T47D (cell line): ENCODE measurements around the gene ZNF614.
"Not testable (repeated sequence)": the region's sequence is repeated elsewhere in the genome, so short reads cannot be mapped to it uniquely, and the experiment has no call there.

ENCODE experiments used
- DNase-seq, 2 experiments: peaks; one replicate each; pipeline versions ENCODE4 v3.0.0 to v3.0.0-alpha.2; 2011 to 2012; ENCODE audit warnings: low read depth in 1 of 2, low spot score in 1 of 2
- JUND ChIP-seq: IDR thresholded peaks from 2 replicates; pipeline ENCODE4 v1.6.1; 2012; ENCODE audit warnings: low read depth
- in situ Hi-C: cut with HindIII; loops from 2 replicates; pipeline ENCODE4 v1.10.0; 2016; ENCODE audit warnings: low sequenced_read_pairs, low pct_unique_long_range_greater_than_20kb

ZNF614 gene

GRCh38 chr19:51976852-51977251 lies 51.3 kb downstream of the ZNF614 start:
- in situ Hi-C loops, result no loop called here
- TF ChIP-seq JUND, result no peak
- DNase-seq, result peak in 1 of 2 experiments; percentile 31

DNA sequence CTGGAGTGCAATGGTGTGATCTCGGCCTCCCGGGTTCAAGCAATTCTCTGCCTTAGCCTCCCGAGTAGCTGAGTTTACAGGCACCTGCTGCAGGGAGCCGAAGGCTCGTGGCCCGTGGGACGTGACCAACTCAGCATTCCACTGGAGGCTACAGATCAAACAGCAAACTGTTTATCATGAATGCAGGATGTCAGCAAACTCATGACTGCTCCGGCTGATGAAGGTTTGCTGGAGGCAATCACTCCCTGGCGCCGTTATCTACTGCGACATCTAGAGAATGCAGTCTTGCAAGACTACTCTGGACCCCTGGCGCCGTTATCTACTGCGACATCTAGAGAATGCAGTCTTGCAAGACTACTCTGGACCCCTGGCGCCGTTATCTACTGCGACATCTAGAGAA lies 52.4 kb downstream of the ZNF614 start:
- peak; percentile 60 for TF ChIP-seq JUND
- DNase-seq, result peak in 1 of 2 experiments; percentile 63
- in situ Hi-C loops, result not testable (repeated sequence)

- no peak for TF ChIP-seq JUND
- in situ Hi-C loops, result no loop called here
- DNase-seq, result no peak
These were observed 56.6 kb downstream of the ZNF614 start for GRCh38 chr19:51971624-51972023.

GRCh38 chr19:51970718-51971117 lies 57.5 kb downstream of the ZNF614 start:
- no peak for TF ChIP-seq JUND
- DNase-seq, result no peak
- in situ Hi-C loops, result no loop called here

DNA sequence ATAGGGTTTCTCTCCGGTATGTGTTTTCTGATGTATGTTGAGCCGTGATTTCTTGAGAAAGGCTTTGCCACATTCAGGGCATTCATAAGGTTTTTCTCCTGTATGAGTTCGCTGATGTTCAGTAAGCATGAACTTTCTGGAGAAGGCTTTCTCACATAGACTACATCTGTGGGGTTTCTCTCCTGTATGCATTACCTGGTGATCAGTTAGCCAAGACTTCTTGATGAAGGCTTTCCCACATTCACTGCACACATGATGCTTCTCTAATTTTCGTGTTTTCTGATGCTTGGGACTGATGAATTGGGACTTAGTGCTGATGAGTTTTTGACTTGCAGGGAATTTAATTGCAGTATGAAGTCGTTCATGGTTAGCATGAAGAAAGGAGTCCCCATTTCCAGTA lies 62.6 kb downstream of the ZNF614 start:
- DNase-seq, result no peak
- TF ChIP-seq JUND, result no peak
- in situ Hi-C loops, result no loop called here
